GDM1 (cell line): ENCODE results near the gene ANO6.
"Not testable (repeated sequence)": the region's sequence is repeated elsewhere in the genome, so short reads cannot be mapped to it uniquely, and the experiment has no call there.

ENCODE experiments used
- DNase-seq: peaks from one replicate; lab custom pipeline; 2025; lab: John Stamatoyannopoulos, UW

Gene ANO6

DNA sequence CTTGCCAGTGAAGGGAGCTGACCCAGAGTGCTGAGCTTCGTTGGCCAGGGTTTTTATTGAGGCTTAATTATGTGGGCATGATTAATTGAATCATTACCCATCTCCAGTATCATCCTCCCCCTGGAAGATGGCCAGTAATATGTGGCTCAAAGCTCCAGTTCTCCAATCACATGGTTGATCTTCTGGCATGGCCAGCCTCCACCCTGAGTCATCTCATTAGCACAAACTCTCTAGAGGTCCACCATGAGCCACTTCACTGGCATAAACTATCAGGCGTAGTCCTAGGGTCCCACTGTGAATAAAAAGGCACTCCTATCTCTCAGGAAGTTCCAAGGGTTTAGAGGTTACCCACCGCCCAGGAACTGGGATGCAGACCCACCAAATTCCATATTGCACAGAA is 135.0 kb downstream of the ANO6 start:
- no peak for DNase-seq

DNA sequence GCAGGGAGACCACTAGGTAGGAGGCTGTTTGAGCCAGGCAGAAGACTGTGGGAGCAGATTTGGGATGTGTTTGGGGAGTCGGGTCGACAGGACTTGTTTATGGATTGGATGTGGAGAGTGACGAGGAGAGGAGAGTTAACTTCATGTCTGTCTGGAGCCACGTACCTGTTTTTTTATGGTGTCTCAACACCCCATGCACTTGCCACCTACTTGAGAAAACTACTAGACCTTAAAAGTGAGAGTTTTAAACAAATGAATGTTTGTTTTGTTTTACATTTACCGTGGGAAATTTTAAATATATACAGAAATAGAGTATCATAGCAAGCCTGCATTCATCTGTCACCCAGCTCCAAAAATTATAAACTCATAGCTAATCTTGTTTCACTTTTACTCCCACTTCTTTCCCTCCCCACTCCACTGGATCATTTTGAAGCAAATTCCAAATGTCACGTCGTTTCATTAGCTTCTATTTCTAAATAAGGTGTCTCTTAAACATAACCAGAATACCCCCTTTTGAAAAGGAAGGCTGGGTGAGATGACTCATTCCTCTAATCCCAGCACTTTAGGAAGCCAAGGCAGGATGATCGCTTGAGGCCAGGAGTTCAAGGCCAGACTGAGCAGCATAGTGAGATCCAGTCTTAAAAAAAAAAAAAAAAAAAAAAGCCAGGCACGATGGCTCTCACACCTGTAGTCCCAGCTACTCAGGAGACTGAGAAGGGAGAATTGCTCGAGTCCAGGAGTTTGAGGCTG is 136.2 kb downstream of the ANO6 start:
- DNase-seq: no peak

- DNase-seq: no peak
These were observed 138.0 kb downstream of the ANO6 start for GRCh38 chr12:45353944-45354343.

DNA sequence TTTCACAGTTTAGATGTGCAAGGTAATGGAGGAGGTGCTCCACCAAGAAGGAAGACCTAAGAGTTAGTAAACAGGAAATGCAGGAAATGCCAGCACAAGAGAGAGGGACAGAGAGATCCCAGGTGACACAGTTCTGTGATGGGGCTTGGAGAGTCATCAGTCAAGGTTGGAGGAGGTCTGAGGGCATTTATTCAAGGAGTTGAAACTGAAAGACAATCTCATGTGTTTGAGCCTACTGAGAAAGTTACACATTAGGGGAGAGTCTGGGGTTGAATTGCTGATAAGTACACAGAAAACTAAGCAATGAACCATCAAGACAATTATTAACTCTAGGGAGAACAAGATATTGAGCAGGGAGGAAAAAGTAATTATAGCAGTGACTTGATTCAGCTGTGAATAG is 138.5 kb downstream of the ANO6 start:
- no peak for DNase-seq

DNA sequence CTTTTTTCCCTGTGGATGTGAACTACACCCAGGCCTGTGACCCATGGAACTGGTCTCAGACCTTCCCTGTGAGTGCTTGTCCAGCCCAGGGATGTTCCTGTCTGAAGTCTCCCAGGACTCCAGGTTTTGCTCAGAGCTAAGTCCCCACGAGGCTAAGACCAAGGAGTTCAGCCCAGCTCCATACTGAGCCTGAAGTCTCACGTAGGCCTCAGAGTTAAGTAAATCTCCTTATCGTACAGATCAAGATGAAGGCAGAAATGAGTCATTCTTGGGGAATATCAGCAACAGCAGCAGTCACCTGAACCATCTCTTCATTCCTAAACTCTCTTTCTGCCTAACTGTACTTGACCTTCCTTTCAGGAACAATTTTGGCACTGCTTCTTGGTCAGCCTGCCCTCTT is 139.8 kb downstream of the ANO6 start:
- DNase-seq: no peak

GRCh38 chr12:45356822-45357538 is 141.1 kb downstream of the ANO6 start:
- no peak for DNase-seq

DNA sequence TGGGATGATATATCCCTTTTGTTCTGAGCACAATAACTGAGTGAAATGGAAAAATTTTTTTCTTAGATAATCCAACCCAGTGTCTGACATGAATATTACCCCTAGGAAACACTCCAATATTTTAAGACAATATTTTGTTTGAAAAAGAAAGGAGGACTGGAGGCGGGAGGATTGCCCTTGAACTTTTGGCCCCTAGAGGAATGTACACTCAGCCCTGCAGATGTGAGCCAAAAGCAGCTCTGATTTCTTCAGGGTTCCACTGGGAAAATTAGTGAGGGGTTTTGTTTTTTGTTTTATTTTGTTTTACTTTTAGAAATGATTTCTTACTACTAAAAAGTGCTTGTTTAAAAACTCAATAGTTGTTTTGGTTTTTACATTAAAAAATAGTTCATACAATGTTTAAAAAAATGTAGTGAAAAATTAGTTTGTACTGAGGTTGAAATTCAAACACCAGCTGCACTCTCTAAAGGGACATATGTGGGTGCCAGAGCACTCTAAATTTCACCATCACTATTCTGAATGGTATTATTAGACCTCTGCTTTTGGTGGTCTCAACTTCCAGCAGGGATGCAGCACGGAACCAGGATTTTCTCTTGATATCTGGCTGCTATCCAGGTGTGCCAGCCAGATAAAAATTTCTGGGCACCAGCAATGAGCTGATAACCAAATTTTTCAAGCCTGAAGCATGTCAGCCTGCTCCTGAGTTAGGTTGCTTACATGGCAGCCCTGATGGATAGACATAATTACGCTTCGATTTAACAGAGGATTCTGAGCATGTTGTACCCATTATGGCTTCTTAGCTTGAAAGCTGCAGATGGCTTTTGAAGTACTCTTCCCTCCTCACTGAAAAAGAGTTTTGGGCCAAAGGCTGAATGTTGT is 141.9 kb downstream of the ANO6 start:
- no peak for DNase-seq

GRCh38 chr12:45362291-45362690 is 146.4 kb downstream of the ANO6 start:
- DNase-seq: no peak

GRCh38 chr12:45363903-45364302 is 148.0 kb downstream of the ANO6 start:
- DNase-seq: no peak

DNA sequence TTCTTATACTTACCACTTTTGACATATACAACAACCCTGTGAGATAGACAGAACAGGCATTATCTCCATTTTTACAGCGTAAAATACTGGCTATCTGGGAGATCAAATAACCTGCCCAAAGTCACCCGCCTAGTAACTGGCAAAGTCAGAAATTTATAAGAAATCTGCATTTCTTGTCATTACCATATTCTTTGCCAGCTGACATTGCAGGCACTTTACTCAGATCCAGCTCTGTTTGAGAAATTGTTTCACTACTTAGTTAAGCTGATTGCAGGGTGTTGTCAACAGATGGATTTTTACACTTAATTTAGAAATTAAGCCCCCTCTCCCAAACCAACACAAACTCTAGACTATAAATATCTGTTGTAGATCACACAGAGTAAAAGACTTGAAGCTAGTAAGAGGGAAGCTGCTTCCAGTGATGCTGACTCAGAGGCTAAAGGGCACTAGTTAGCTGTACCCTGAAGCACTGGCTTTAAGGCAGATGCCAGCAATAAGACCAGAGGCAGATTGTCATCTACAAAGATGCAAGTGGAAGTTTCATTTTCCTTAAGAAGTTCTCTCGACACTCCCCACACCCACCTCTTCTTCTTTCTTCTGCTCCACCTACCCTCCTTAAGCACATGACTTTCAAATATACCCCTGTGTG is 153.1 kb downstream of the ANO6 start:
- no peak for DNase-seq

- no peak for DNase-seq
These were observed 161.9 kb downstream of the ANO6 start for GRCh38 chr12:45377815-45378214.

DNA sequence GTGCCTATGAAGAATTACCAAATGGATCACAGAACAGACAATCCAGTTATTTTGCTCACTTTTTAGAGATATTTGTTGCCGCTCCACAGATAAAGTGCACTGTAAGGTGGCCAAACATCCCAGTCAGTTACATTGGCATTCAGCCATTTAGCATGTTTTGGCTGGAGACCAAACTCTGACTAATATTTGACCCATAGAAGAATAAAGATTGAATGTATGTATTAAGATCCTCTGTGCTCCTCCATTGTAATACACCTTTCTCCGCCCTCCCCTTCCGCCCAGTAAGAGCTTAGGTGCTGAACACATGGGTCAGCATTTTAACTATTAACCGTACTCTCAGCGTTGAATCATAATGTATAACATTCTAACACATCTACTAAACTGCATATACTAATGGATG is 163.4 kb downstream of the ANO6 start:
- no peak for DNase-seq

GRCh38 chr12:45381351-45381750 is 165.5 kb downstream of the ANO6 start:
- no peak for DNase-seq

DNA sequence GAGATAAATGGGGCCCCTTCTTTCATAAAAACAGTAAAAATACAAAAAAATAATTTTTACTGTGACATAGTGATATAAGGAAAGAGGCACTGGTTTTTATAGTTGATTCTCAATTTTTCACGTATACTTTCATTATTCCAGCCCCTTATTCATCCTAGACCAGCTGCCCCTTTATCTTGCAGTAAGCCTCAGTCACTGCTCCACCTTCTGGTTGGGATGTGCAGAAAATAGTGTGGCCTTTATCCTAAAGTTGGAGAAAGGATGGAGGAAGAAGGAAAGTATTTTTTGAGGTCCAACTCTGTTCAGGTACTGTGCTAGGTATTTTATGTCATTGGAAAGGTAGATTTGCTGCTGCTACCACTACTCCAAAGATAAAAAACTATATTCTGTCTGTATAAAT is 172.7 kb downstream of the ANO6 start:
- DNase-seq: no peak

GRCh38 chr12:45389426-45389825 is 173.5 kb downstream of the ANO6 start:
- DNase-seq: no peak

DNA sequence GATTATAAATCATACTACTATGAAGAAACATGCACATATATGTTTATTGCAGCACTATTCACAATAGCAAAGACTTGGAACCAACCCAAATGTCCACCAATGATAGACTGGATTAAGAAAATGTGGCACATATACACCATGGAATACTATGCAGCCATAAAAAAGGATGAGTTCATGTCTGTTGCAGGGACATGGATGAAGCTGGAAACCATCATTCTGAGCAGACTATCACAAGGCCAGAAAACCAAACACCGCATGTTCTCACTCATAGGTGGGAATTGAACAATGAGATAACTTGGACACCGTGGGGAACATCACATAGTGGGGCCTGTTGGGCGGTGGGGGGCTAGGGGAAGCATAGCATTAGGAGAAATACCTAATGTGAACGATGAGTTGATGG is 181.6 kb downstream of the ANO6 start:
- not testable (repeated sequence) for DNase-seq

- DNase-seq: no peak
These were observed 182.7 kb downstream of the ANO6 start for GRCh38 chr12:45398552-45398951.

DNA sequence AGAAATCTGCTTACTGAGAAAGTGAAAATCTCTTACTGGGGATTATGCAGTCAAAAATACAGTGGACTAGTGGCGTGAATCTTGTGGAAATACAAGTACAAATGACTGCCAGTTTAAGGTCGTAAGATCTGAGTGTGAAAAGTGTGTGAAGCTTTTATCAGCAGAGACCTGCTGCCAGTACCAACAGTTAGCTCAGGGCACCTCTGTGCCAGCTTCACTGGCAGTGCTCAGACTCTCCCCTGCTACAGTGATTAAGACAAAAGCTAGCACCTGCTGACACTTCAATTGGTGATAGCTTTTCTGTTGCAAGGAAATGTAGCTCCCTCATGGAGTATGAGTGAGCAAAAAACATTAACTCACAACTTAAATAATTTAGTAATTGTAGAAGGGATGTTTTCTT is 185.1 kb downstream of the ANO6 start:
- no peak for DNase-seq

DNA sequence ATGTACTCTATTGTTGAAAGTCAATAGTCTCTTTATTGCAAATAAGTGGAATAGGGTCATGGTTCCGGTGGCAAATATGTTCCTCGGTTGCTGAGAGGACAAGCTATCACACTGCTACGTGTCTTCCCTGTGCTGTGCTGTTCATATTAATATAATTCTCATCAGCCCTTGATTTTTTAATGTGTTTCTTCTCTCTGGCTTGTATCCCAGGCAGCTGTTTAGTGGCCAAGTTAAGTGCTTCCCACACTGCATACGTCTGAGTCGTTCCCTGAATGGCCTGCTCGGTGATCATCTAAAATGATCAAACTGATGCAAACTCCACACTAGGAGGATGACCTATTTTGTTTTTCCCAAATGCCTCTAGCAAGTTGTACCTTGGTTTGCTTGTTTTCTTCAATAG is 186.4 kb downstream of the ANO6 start:
- no peak for DNase-seq

- no peak for DNase-seq
These were observed 191.3 kb downstream of the ANO6 start for GRCh38 chr12:45406988-45407850.
